ENCODE results near the gene CARS1. TPM values are rescaled to one million over a fixed set of nuclear protein-coding genes. Genes with fewer than 3 reads are reported as not detected.

The CARS1 gene
- total and polyA plus RNA-seq, 9 of the 15 experiments (the other 6 are each of a cell fraction or from before 2014, with no cell fraction given) = 14.4 to 106 (median 73.6) TPM

DNA sequence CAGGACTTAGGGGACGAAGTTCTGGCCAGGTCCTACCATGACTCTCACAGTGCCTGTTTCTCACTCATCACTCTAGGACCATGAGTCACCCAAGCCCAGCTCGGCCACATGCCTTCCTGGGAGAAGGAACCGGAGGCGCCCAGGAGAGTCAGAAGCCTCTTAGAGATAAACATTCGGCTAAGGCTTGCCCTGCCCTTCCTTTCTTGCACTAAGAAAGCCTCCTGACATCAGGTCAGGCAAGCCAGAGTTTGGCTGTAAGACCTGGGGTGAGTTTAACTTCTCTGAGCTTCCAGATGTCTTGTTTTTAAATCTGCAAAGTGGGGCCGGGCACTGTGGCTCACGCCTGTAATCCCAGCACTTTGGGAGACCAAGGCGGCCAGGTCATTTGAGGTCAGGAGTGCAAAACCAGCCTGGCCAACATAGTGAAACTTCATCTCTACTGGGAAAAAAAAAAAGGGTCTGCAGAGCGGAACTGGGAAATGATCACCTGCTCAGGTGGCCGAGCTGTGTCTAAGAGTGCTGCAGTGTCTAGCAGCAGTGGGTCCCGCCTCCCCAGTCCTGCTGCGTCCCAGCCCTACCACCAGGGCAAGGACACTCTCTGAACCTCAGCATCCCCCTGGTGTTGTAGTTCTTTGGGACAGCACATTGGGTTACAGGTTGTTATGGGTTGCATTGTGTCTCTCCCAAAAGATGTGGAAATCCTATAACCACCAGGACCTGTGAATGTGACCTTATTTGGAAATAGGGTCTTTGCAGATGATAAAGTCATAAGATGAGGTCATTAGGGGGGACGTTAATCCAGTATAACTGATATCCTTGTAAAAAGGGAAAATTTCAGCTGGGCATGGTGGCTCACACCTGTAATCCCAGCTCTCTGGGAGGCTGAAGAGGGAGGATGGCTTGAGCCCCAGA, 1.8 kb upstream of the CARS1 start (continued):
- TF ChIP-seq, protein P1, sequence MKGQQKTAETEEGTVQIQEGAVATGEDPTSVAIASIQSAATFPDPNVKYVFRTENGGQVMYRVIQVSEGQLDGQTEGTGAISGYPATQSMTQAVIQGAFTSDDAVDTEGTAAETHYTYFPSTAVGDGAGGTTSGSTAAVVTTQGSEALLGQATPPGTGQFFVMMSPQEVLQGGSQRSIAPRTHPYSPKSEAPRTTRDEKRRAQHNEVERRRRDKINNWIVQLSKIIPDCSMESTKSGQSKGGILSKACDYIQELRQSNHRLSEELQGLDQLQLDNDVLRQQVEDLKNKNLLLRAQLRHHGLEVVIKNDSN (CRISPR knock-in tag; IDR thresholded peaks at IDR 0.05) = peak; percentile 51; the same call in 1 of the 2 replicates
- no peak for TF ChIP-seq ATF1 (CRISPR knock-in tag; IDR thresholded peaks at IDR 0.05)
- TF ChIP-seq ATF1 (tag; IDR thresholded peaks at IDR 0.05) = 0 out of 2 replicates have a peak, but pooled peaks have one; percentile 16
- TF ChIP-seq, protein P2, sequence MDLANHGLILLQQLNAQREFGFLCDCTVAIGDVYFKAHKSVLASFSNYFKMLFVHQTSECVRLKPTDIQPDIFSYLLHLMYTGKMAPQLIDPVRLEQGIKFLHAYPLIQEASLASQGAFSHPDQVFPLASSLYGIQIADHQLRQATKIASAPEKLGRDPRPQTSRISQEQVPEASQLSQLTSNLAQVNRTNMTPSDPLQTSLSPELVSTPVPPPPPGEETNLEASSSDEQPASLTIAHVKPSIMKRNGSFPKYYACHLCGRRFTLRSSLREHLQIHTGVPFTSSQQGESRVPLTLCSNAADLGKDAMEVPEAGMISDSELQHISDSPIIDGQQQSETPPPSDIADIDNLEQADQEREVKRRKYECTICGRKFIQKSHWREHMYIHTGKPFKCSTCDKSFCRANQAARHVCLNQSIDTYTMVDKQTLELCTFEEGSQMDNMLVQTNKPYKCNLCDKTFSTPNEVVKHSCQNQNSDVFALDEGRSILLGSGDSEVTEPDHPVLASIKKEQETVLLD (IDR thresholded peaks at IDR 0.05) = 0 out of 2 replicates have a peak, but pooled peaks have one; percentile 25
- no peak for TF ChIP-seq NEUROD1 (IDR thresholded peaks at IDR 0.05; ENCODE audit: borderline replicate concordance, low read depth, low read length, partially characterized antibody)
- no peak for TF ChIP-seq CREBBP (IDR thresholded peaks at IDR 0.05; ENCODE audit: low read depth, low read length)
- TF ChIP-seq NFE2 (IDR thresholded peaks at IDR 0.05; ENCODE audit: low read depth) = peak; percentile 50; the same call in 1 of the 2 replicates
- peak; percentile 34; the same call in 1 of the 2 replicates for TF ChIP-seq POLR2AphosphoS5 (IDR thresholded peaks at IDR 0.05; ENCODE audit: control insufficient read depth, insufficient read depth, low read depth, low read length)
- no peak; the same call in 1 of the 2 replicates for TF ChIP-seq SUPT5H (IDR thresholded peaks at IDR 0.05)
- peak; percentile 26 for TF ChIP-seq TBP (optimal IDR thresholded peaks at IDR 0.05; ENCODE audit: low read depth, low read length)
- peak; percentile 77; the same call in 1 of the 2 replicates for TF ChIP-seq ETV5 (CRISPR knock-in tag; IDR thresholded peaks at IDR 0.05; ENCODE audit: low read depth)
- TF ChIP-seq, protein P3, sequence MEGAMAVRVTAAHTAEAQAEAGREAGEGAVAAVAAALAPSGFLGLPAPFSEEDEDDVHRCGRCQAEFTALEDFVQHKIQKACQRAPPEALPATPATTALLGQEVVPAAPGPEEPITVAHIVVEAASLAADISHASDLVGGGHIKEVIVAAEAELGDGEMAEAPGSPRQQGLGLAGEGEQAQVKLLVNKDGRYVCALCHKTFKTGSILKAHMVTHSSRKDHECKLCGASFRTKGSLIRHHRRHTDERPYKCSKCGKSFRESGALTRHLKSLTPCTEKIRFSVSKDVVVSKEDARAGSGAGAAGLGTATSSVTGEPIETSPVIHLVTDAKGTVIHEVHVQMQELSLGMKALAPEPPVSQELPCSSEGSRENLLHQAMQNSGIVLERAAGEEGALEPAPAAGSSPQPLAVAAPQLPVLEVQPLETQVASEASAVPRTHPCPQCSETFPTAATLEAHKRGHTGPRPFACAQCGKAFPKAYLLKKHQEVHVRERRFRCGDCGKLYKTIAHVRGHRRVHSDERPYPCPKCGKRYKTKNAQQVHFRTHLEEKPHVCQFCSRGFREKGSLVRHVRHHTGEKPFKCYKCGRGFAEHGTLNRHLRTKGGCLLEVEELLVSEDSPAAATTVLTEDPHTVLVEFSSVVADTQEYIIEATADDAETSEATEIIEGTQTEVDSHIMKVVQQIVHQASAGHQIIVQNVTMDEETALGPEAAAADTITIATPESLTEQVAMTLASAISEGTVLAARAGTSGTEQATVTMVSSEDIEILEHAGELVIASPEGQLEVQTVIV (CRISPR knock-in tag; IDR thresholded peaks at IDR 0.05; ENCODE audit: borderline replicate concordance) = no peak
- TF ChIP-seq PTTG1 (tag; IDR thresholded peaks at IDR 0.05; ENCODE audit: low read depth) = no peak
- TF ChIP-seq ZNF780A (CRISPR knock-in tag; IDR thresholded peaks at IDR 0.05) = no peak
- TF ChIP-seq NBN (IDR thresholded peaks at IDR 0.05; ENCODE audit: low read depth) = 0 out of 2 replicates have a peak, but pooled peaks have one; percentile 40
- TF ChIP-seq BCOR (IDR thresholded peaks at IDR 0.05) = no peak
- no peak for TF ChIP-seq NR2C1 (IDR thresholded peaks at IDR 0.05)
- no peak for TF ChIP-seq NR2C1 (tag; IDR thresholded peaks at IDR 0.05)
- peak in 1 of 3 experiments; percentile 49 for TF ChIP-seq YY1 (IDR thresholded peaks at IDR 0.05; ENCODE audit: borderline replicate concordance in 1 of 3, control insufficient read depth in 1 of 3, extremely low read depth in 1 of 3, insufficient read depth in 3 of 3, insufficient read length in 1 of 3, insufficient replicate concordance in 2 of 3, low read depth in 1 of 3, low read length in 2 of 3)
- TF ChIP-seq, protein P4, sequence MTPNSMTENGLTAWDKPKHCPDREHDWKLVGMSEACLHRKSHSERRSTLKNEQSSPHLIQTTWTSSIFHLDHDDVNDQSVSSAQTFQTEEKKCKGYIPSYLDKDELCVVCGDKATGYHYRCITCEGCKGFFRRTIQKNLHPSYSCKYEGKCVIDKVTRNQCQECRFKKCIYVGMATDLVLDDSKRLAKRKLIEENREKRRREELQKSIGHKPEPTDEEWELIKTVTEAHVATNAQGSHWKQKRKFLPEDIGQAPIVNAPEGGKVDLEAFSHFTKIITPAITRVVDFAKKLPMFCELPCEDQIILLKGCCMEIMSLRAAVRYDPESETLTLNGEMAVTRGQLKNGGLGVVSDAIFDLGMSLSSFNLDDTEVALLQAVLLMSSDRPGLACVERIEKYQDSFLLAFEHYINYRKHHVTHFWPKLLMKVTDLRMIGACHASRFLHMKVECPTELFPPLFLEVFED (CRISPR knock-in tag; conservative IDR thresholded peaks at IDR 0.05) = no peak
- TF ChIP-seq TEAD1 (CRISPR knock-in tag; IDR thresholded peaks at IDR 0.05) = peak in 1 of 2 experiments; percentile 40; a peak in 1 of 4 replicates
- no peak for TF ChIP-seq ZNF3 (CRISPR knock-in tag; IDR thresholded peaks at IDR 0.05)
